H1 (cell line): Measurements from ENCODE around the gene SCAMP3. TPM values are rescaled to one million over a fixed set of nuclear protein-coding genes. Genes with fewer than 3 reads are reported as not detected.

Experiments
- CTCF ChIA-PET: fragments of 300-600 bp; sonication (Branson Sonifier 250); formaldehyde crosslinking; loops from one replicate; lab custom pipeline; 2021; ENCODE audit not compliant: partially characterized antibody; lab: Charles Lee
- POLR2A ChIA-PET: fragments of 300-600 bp; sonication (Branson Sonifier 250); formaldehyde crosslinking; loops from one replicate; lab custom pipeline; 2021; ENCODE audit warnings: inconsistent platforms; ENCODE audit not compliant: partially characterized antibody; lab: Charles Lee
- DNase-seq, 2 experiments: peaks; one replicate each; pipeline versions ENCODE4 v3.0.0 to v3.0.0-alpha.2; 2010 to 2022; ENCODE audit warnings: low spot score in 2 of 2, low read depth in 1 of 2, mixed read lengths in 1 of 2
- FAIRE-seq: peaks from 2 replicates; lab custom pipeline; 2011; peaks lifted over from hg19 to GRCh38; lab: Jason Lieb, UNC
- H2AFZ ChIP-seq: 2 replicates; pipeline ENCODE4 v1.8.1; 2012; ENCODE audit warnings: low read length, inconsistent platforms
- H2AK5ac ChIP-seq: 2 replicates; pipeline ENCODE4 v1.6.1; 2013; ENCODE audit warnings: low read depth, low read length
- H2BK120ac ChIP-seq: replicated peaks from 2 replicates; pipeline ENCODE3; 2013; ENCODE audit warnings: low read depth, low read length, inconsistent platforms
- H2BK12ac ChIP-seq: 2 replicates; pipeline ENCODE4 v1.6.1; 2013; ENCODE audit warnings: low read depth, low read length
- H2BK15ac ChIP-seq: 2 replicates; pipeline ENCODE4 v1.6.1; 2013; ENCODE audit warnings: low read length
- H2BK20ac ChIP-seq: 2 replicates; pipeline ENCODE4 v1.6.1; 2013; ENCODE audit warnings: low read length
- H2BK5ac ChIP-seq: 2 replicates; pipeline ENCODE4 v1.6.1; 2013; ENCODE audit warnings: low read depth, low read length
- H3K14ac ChIP-seq: 2 replicates; pipeline ENCODE4 v1.6.1; 2013; ENCODE audit warnings: inconsistent platforms; ENCODE audit not compliant: insufficient read length
- H3K18ac ChIP-seq: 2 replicates; pipeline ENCODE4 v1.6.1; 2013; ENCODE audit warnings: low read length; ENCODE audit errors: extremely low read depth
- H3K23ac ChIP-seq: 2 replicates; pipeline ENCODE4 v1.6.1; 2013; ENCODE audit warnings: inconsistent platforms; ENCODE audit not compliant: insufficient read length
- H3K23me2 ChIP-seq: 2 replicates; pipeline ENCODE4 v1.6.1; 2013; ENCODE audit warnings: low read depth, low read length
- H3K27ac ChIP-seq: 2 replicates; pipeline ENCODE4 v1.6.1; 2011; ENCODE audit warnings: low read depth, low read length, inconsistent platforms
- H3K27me3 ChIP-seq, 4 experiments: replicated peaks in 1 of 4; 1 replicate in 1 of 4; 2 replicates in 3 of 4; pipeline versions ENCODE4 v1.6.1 to v1.8.1; 2011 to 2013; ENCODE audit warnings: low read length in 3 of 4, mild to moderate bottlenecking in 3 of 4, inconsistent platforms in 2 of 4, mixed read lengths in 2 of 4, moderate library complexity in 1 of 4; ENCODE audit not compliant: control insufficient read depth in 3 of 4, insufficient read depth in 3 of 4; ENCODE audit errors: extremely low read depth in 1 of 4
- H3K36me3 ChIP-seq, 4 experiments: 2 replicates each; pipeline versions ENCODE4 v1.6.1 to v1.8.1; 2011 to 2013; ENCODE audit warnings: mild to moderate bottlenecking in 4 of 4, low read length in 3 of 4, moderate library complexity in 2 of 4, control low read depth in 1 of 4, inconsistent platforms in 1 of 4; ENCODE audit not compliant: insufficient read depth in 4 of 4, control insufficient read depth in 2 of 4
- H3K4ac ChIP-seq: replicated peaks from 2 replicates; pipeline ENCODE3; 2013; ENCODE audit warnings: low read length, low read depth, mixed read lengths, inconsistent platforms; ENCODE audit not compliant: insufficient read length
- H3K4me1 ChIP-seq, 4 experiments: replicated peaks in 1 of 4; 1 replicate in 1 of 4; 2 replicates in 3 of 4; pipeline versions ENCODE4 v1.6.1 to v1.8.1; 2011 to 2013; ENCODE audit warnings: low read length in 3 of 4, inconsistent platforms in 2 of 4, mixed read lengths in 1 of 4; ENCODE audit not compliant: insufficient read depth in 4 of 4, control insufficient read depth in 3 of 4
- H3K4me2 ChIP-seq, 2 experiments: 2 replicates each; pipeline versions ENCODE4 v1.6.1 to v1.8.1; 2011 to 2013; ENCODE audit warnings: low read depth in 2 of 2, low read length in 2 of 2, control low read depth in 1 of 2, inconsistent platforms in 1 of 2, mild to moderate bottlenecking in 1 of 2; ENCODE audit not compliant: insufficient read depth in 1 of 2
- H3K4me3 ChIP-seq, 4 experiments: fragments of 200-600, 300-600 bp in 1 of 4; sonication (generic), shearing (Covaris generic), sonication (Bioruptor Twin) in 1 of 4; 2 replicates each; pipeline versions ENCODE4 v1.5.1 to v1.8.1; 2011 to 2016; ENCODE audit warnings: low read length in 4 of 4, low read depth in 3 of 4, control low read depth in 2 of 4, inconsistent platforms in 2 of 4, mild to moderate bottlenecking in 2 of 4, mixed read lengths in 1 of 4, moderate library complexity in 1 of 4; ENCODE audit not compliant: insufficient read depth in 2 of 4; ENCODE audit errors: extremely low read depth in 1 of 4
- H3K56ac ChIP-seq: replicated peaks from 2 replicates; pipeline ENCODE3; 2013; ENCODE audit warnings: low read depth, mild to moderate bottlenecking, mixed read lengths, low read length, inconsistent platforms; ENCODE audit not compliant: insufficient read length
- H3K79me1 ChIP-seq: 2 replicates; pipeline ENCODE4 v1.6.1; 2013; ENCODE audit warnings: low read depth, low read length, control low read depth
- H3K79me2 ChIP-seq, 2 experiments: 2 replicates each; pipeline versions ENCODE4 v1.6.1 to v1.8.1; 2012 to 2013; ENCODE audit warnings: low read length in 2 of 2, mild to moderate bottlenecking in 2 of 2, inconsistent platforms in 1 of 2; ENCODE audit not compliant: insufficient read depth in 2 of 2, control insufficient read depth in 1 of 2
- H3K9ac ChIP-seq, 4 experiments: replicated peaks in 1 of 4; 1 replicate in 1 of 4; 2 replicates in 3 of 4; pipeline versions ENCODE4 v1.6.1 to v1.8.1; 2011 to 2013; ENCODE audit warnings: low read depth in 3 of 4, low read length in 3 of 4, control low read depth in 2 of 4, mild to moderate bottlenecking in 2 of 4, moderate library complexity in 2 of 4, inconsistent platforms in 1 of 4; ENCODE audit errors: extremely low read depth in 1 of 4
- H3K9me3 ChIP-seq, 2 experiments: 2 replicates each; pipeline versions ENCODE4 v1.6.1 to v1.8.1; 2012 to 2013; ENCODE audit warnings: mild to moderate bottlenecking in 2 of 2, moderate library complexity in 2 of 2, control low read depth in 1 of 2, inconsistent platforms in 1 of 2, low read depth in 1 of 2, low read length in 1 of 2, mixed read lengths in 1 of 2; ENCODE audit not compliant: insufficient read depth in 2 of 2
- H4K20me1 ChIP-seq, 2 experiments: replicated peaks in 1 of 2; 2 replicates each; pipeline versions ENCODE3 to v1.8.1; 2011 to 2013; ENCODE audit warnings: inconsistent platforms in 2 of 2, low read length in 2 of 2, mild to moderate bottlenecking in 1 of 2; ENCODE audit not compliant: insufficient read depth in 2 of 2, control insufficient read depth in 1 of 2
- H4K5ac ChIP-seq: 2 replicates; pipeline ENCODE4 v1.6.1; 2013; ENCODE audit warnings: low read length, low read depth, mixed read lengths, inconsistent platforms; ENCODE audit not compliant: insufficient read length
- H4K8ac ChIP-seq: 2 replicates; pipeline ENCODE4 v1.8.0; 2013; ENCODE audit warnings: mild to moderate bottlenecking, moderate library complexity, low read length, inconsistent platforms; ENCODE audit not compliant: insufficient read depth; ENCODE audit errors: extremely low read depth
- H4K91ac ChIP-seq: replicated peaks from 2 replicates; pipeline ENCODE3; 2013; ENCODE audit warnings: low read length, mixed read lengths, inconsistent platforms; ENCODE audit not compliant: insufficient read length
- E2F6 ChIP-seq: IDR thresholded peaks from 2 replicates; pipeline ENCODE4 v1.6.1; 2012; ENCODE audit warnings: inconsistent platforms
- WGBS, 2 experiments: shearing (Covaris generic) in 1 of 2; methylation state at CpG; one replicate each; pipeline versions ENCODE4 v1.1.6 to v1.1.7; 2013 to 2015; ENCODE audit warnings: low lambda C conversion rate in 2 of 2, mixed read lengths in 2 of 2, inconsistent platforms in 1 of 2, low coverage in 1 of 2, missing lambda C conversion rate in 1 of 2; ENCODE audit not compliant: insufficient replicate concordance in 2 of 2, insufficient coverage in 1 of 2, insufficient read length in 1 of 2; ENCODE audit errors: extremely low coverage in 1 of 2, missing lambda C conversion rate in 1 of 2; 5-methylcytosine and 5-hydroxymethylcytosine counted together
- polyA plus RNA-seq, 7 experiments: library from polyadenylated mRNA; depleted of rRNA in 3 of 7; stranded (reverse) in 5 of 7; unstranded in 2 of 7; fragments of >200 nt in 5 of 7; fragments of 200-250 nt in 2 of 7; gene quantifications; 1 replicate in 5 of 7; 2 replicates in 1 of 7; 4 replicates in 1 of 7; pipeline versions ENCODE4 v1.2.1 to v1.2.3, GENCODE V29; 2011 to 2013; ENCODE audit warnings: missing spikeins in 2 of 7, mixed read lengths in 2 of 7
- total RNA-seq: library from RNA; stranded (reverse); fragmentation: NEBNext Ultra II Directional; extraction: Animal tissue kit (Norgen Biotek cat#: 25700); gene quantifications from 2 replicates; pipeline ENCODE4 v1.2.1, GENCODE V29; 2021

The SCAMP3 gene
- total and polyA plus RNA-seq, 2 of the 8 experiments (the other 6 are each of a cell fraction or from before 2014, with no cell fraction given) = 48.9 to 143 TPM

DNA sequence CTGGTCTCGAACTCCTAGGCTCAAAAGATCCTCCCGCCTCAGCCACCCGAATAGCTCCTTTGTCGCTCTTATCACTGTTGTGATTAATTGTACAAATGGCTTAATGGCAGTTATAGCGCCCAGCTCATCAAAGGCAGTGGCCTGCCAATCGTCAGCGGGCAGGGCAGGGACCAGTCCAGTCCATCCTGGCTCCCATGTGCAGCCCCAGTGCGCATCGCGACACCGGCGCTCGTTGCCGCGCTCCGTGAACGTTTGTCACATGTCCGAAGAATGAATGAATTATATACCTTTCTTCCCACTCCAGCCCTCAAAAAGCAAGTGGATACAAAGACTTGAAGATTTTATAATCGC lies 35.3 kb downstream of the SCAMP3 start:
- peak overlapping the region; percentile 8 for H4K91ac ChIP-seq
- H2BK15ac ChIP-seq = no peak overlapping the region
- ChIA-PET POLR2A (interaction anchor here (0.7 to 11.9 kb wide), 11 partner anchors 8 to 94 kb away, joined by 3 to 235 read pairs (median 5); partner anchors contain the start of genes MTX1, RUSC1 and THBS3), CTCF (interaction anchor here (0.6 to 7.2 kb wide), 15 partner anchors 19 to 1349 kb away, joined by 3 to 62 read pairs (median 3); partner anchors contain the start of genes MTX1 and THBS3)
- H4K20me1 ChIP-seq = peaks cover 0 to 2% of the 10 kb centered on the region in 2 experiments
- H2AK5ac ChIP-seq = no peak overlapping the region
- no peak overlapping the region for H3K14ac ChIP-seq
- no peak overlapping the region for H2BK20ac ChIP-seq
- H3K36me3 ChIP-seq = peaks cover 0 to 3% (median 0%) of the 10 kb centered on the region in 4 experiments; a peak in 1 of 8 replicates
- H3K4me1 ChIP-seq = peaks cover 0 to 14% (median 4%) of the 10 kb centered on the region in 4 experiments; a peak in 5 of 7 replicates
- H3K9ac ChIP-seq = peak overlapping the region; percentile 67 to 83 (median 76)
- peak overlapping the region; percentile 65 for H3K27ac ChIP-seq
- H2BK120ac ChIP-seq = no peak overlapping the region
- 1% methylated on average over 19 of the region's 19 CpGs; no CpG with 5 or more reads in 1 of the 2 experiments for WGBS, 2 experiments
- no peaks in the 10 kb centered on the region for H3K9me3 ChIP-seq
- H3K56ac ChIP-seq = peak overlapping the region; percentile 73
- H2BK5ac ChIP-seq = 0 out of 2 replicates have a peak overlapping the region, but pooled peaks have one; percentile 11
- H3K23me2 ChIP-seq = 0 out of 2 replicates have a peak, but pooled peaks cover 10% of the 10 kb centered on the region
- H2BK12ac ChIP-seq = no peak overlapping the region
- peak overlapping the region; percentile 65; the same call in 1 of the 2 replicates for H3K18ac ChIP-seq
- H4K8ac ChIP-seq = peak overlapping the region; percentile 68; the same call in 1 of the 2 replicates
- H3K79me2 ChIP-seq = peaks cover 0 to 9% of the 10 kb centered on the region in 2 experiments; a peak in 1 of 4 replicates
- no peak overlapping the region for H2AFZ ChIP-seq
- H3K4ac ChIP-seq = no peak overlapping the region
- H3K79me1 ChIP-seq = no peaks in the 10 kb centered on the region
- DNase-seq = peak in 1 of 2 experiments; percentile 80
- peaks cover 0 to 2% (median 0%) of the 10 kb centered on the region in 4 experiments; a peak in 1 of 7 replicates for H3K27me3 ChIP-seq
- peak overlapping the region; percentile 67 to 73 for H3K4me2 ChIP-seq
- FAIRE-seq = no peak
- no peak overlapping the region for H3K23ac ChIP-seq
- peak overlapping the region; percentile 67 to 92 (median 82) for H3K4me3 ChIP-seq
- H4K5ac ChIP-seq = peak overlapping the region; percentile 50
- peak; percentile 92 for TF ChIP-seq E2F6
